ENCODE data around the gene ZBTB21. TPM values are rescaled to one million over a fixed set of nuclear protein-coding genes. Genes with fewer than 3 reads are reported as not detected.

ZBTB21 gene
- total RNA-seq, 1 experiment from 2014 or later: 17.9 TPM

GRCh38 chr21:42001781-42002180 is 8.4 kb downstream of the ZBTB21 start:
- Histone ChIP-seq H3K9me3 (ENCODE audit: control insufficient read depth, insufficient read depth, low read depth, low read length) (no peaks in the 10 kb centered on the region), H3K4me3 (ENCODE audit: low read depth in 2 of 2, low read length in 2 of 2) (no peak overlapping the region), H3K4me1 (ENCODE audit: control insufficient read depth, insufficient read depth, low read length) (no peaks in the 10 kb centered on the region; the same call in 1 of the 2 replicates), H3K36me3 (ENCODE audit: control insufficient read depth, insufficient read depth, low read length) (no peaks in the 10 kb centered on the region; the same call in none of the 2 replicates), H3K27me3 (ENCODE audit: control insufficient read depth, insufficient read depth, low read length) (no peaks in the 10 kb centered on the region), H3K27ac (ENCODE audit: low read length) (no peak overlapping the region)
- no peak for DNase-seq (ENCODE audit: low read depth, low spot score)
- TF ChIP-seq CTCF (IDR thresholded peaks at IDR 0.05): no peak
- TF ChIP-seq REST (IDR thresholded peaks at IDR 0.05; ENCODE audit: insufficient read depth in 1 of 2, low read depth in 2 of 2, low read length in 1 of 2): no peak
- no peak for TF ChIP-seq TCF7L2 (IDR thresholded peaks at IDR 0.05; ENCODE audit: low read depth, low read length)
- no peak for TF ChIP-seq POLR2AphosphoS5 (IDR thresholded peaks at IDR 0.05; ENCODE audit: low read depth, low read length)
- no peak for TF ChIP-seq SIN3A (IDR thresholded peaks at IDR 0.05; ENCODE audit: borderline replicate concordance, insufficient read depth, low read depth, low read length)
- ChIA-PET POLR2A (no interaction called here), CTCF (no interaction called here)
- intact Hi-C loops (cut with micrococcal nuclease; ENCODE audit: unreplicated experiment) (no loop called here), in situ Hi-C loops (cut with HindIII; ENCODE audit: low pct_unique_long_range_greater_than_20kb, low sequenced_read_pairs) (no loop called here)
- BruUV-seq (replicated peaks): no TSS peak
- no peak for ATAC-seq

- BruUV-seq (replicated peaks): no TSS peak
- H3K27me3 ChIP-seq (ENCODE audit: control insufficient read depth, insufficient read depth, low read length): no peaks in the 10 kb centered on the region
- CTCF ChIA-PET: no interaction called here
- no peak overlapping the region for H3K27ac ChIP-seq (ENCODE audit: low read length)
- H3K4me3 ChIP-seq (ENCODE audit: low read depth in 2 of 2, low read length in 2 of 2): no peak overlapping the region
- ATAC-seq: no peak
- TF ChIP-seq SIN3A (IDR thresholded peaks at IDR 0.05; ENCODE audit: borderline replicate concordance, insufficient read depth, low read depth, low read length) (no peak), TCF7L2 (IDR thresholded peaks at IDR 0.05; ENCODE audit: low read depth, low read length) (no peak), POLR2AphosphoS5 (IDR thresholded peaks at IDR 0.05; ENCODE audit: low read depth, low read length) (no peak), CTCF (IDR thresholded peaks at IDR 0.05) (no peak), REST (IDR thresholded peaks at IDR 0.05; ENCODE audit: insufficient read depth in 1 of 2, low read depth in 2 of 2, low read length in 1 of 2) (no peak)
- H3K9me3 ChIP-seq (ENCODE audit: control insufficient read depth, insufficient read depth, low read depth, low read length): no peaks in the 10 kb centered on the region
- POLR2A ChIA-PET: no interaction called here
- no peak for DNase-seq (ENCODE audit: low read depth, low spot score)
- intact Hi-C loops (cut with micrococcal nuclease; ENCODE audit: unreplicated experiment): no loop called here
- H3K4me1 ChIP-seq (ENCODE audit: control insufficient read depth, insufficient read depth, low read length): no peaks in the 10 kb centered on the region
- in situ Hi-C loops (cut with HindIII; ENCODE audit: low pct_unique_long_range_greater_than_20kb, low sequenced_read_pairs): no loop called here
- no peaks in the 10 kb centered on the region; the same call in none of the 2 replicates for H3K36me3 ChIP-seq (ENCODE audit: control insufficient read depth, insufficient read depth, low read length)
Measured at GRCh38 chr21:42000908-42001307, 9.3 kb downstream of the ZBTB21 start.
